B cell (primary cell): ENCODE measurements around the gene GRID1.

Experiments used
- CTCF ChIP-seq: fragments of 200-600 bp; IDR thresholded peaks from one replicate; pipeline ENCODE4 v1.8.0; 2022; ENCODE audit warnings: antibody characterized with exemption, mild to moderate bottlenecking
- EZH2 ChIP-seq: IDR thresholded peaks from 2 replicates; pipeline ENCODE4 v1.6.1; 2012; ENCODE audit warnings: borderline replicate concordance, low read depth, mild to moderate bottlenecking, moderate library complexity, low read length; ENCODE audit not compliant: insufficient read depth, poor library complexity, severe bottlenecking

DNA sequence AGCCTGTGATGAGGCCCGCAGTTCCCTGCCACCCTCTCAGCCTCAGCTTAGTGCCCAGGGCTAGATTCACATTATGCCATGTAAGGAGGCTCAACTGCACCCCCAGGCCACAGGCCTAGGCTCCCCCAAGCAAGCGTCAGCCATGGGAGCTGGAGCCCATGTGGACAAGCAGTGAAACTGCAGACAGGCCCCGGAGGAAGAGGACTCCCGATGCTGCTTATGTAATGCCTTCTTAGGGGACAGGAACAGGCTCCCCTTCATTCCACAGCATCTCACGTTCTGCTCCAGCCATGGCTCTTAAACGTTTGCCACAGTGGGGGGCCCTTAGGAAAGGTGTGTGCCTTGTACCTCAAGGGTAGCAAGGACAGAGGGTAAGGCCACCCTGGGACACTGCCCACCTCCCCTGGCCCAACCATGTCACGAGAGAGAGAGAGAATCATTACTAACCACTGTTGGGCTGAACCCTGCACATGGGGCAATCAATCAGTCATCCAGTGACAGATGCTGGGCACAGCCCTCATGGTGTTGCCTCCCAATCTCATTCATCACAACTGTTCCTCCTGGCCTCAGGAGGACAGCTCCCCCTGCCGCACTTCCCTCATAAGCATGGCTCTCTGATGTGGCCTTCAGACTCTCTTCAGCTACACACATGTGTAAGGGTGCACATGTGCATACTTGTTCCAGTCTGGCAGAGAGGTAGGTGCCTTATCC, 263.0 kb downstream of the GRID1 start:
- TF ChIP-seq CTCF (no peak), EZH2 (no peak)
